Trophoblast cell (in vitro differentiated cells and primary cell): ENCODE results near the gene ERCC6L.

Source experiments
- DNase-seq, 2 donors: peaks; one replicate each; pipeline ENCODE4 v3.0.0-alpha.2; 2016
- H2AFZ ChIP-seq: 2 replicates; pipeline ENCODE4 v1.6.1; 2013; ENCODE audit warnings: low read length, moderate library complexity, mild to moderate bottlenecking; ENCODE audit not compliant: insufficient read depth, poor library complexity
- H2AK5ac ChIP-seq: 2 replicates; pipeline ENCODE4 v1.6.1; 2013; ENCODE audit warnings: mild to moderate bottlenecking, low read length
- H2BK120ac ChIP-seq: 2 replicates; pipeline ENCODE4 v1.6.1; 2013; ENCODE audit warnings: low read length, mild to moderate bottlenecking, moderate library complexity; ENCODE audit not compliant: insufficient read depth, poor library complexity
- H2BK12ac ChIP-seq: 2 replicates; pipeline ENCODE4 v1.6.1; 2013; ENCODE audit warnings: mild to moderate bottlenecking, low read length, moderate library complexity
- H2BK5ac ChIP-seq: 2 replicates; pipeline ENCODE4 v1.6.1; 2013; ENCODE audit warnings: low read length, low read depth, moderate library complexity, mild to moderate bottlenecking; ENCODE audit not compliant: poor library complexity
- H3K14ac ChIP-seq: 2 replicates; pipeline ENCODE4 v1.6.1; 2013; ENCODE audit warnings: mild to moderate bottlenecking, low read length
- H3K18ac ChIP-seq: 2 replicates; pipeline ENCODE4 v1.6.1; 2013; ENCODE audit warnings: mild to moderate bottlenecking, low read length
- H3K23ac ChIP-seq: 2 replicates; pipeline ENCODE4 v1.6.1; 2013; ENCODE audit warnings: low read length
- H3K27ac ChIP-seq: 2 replicates; pipeline ENCODE4 v1.5.1; 2013; ENCODE audit warnings: low read depth, mild to moderate bottlenecking, inconsistent platforms, low read length, moderate library complexity
- H3K27me3 ChIP-seq: 2 replicates; pipeline ENCODE4 v1.6.1; 2013; ENCODE audit warnings: inconsistent platforms, mild to moderate bottlenecking, low read length, moderate library complexity; ENCODE audit not compliant: insufficient read depth
- H3K36me3 ChIP-seq, 2 experiments: 1 replicate in 1 of 2; 2 replicates in 1 of 2; pipeline ENCODE4 v1.6.1; 2013; ENCODE audit warnings: low read length in 2 of 2, mild to moderate bottlenecking in 2 of 2, moderate library complexity in 1 of 2; ENCODE audit not compliant: insufficient read depth in 2 of 2, control insufficient read depth in 1 of 2
- H3K4ac ChIP-seq: 2 replicates; pipeline ENCODE4 v1.6.1; 2013; ENCODE audit warnings: low read depth, mild to moderate bottlenecking, low read length, moderate library complexity
- H3K4me1 ChIP-seq, 2 experiments: 1 replicate in 1 of 2; 2 replicates in 1 of 2; pipeline ENCODE4 v1.6.1; 2013; ENCODE audit warnings: low read length in 2 of 2, mild to moderate bottlenecking in 2 of 2, moderate library complexity in 1 of 2; ENCODE audit not compliant: insufficient read depth in 2 of 2, control insufficient read depth in 1 of 2
- H3K4me2 ChIP-seq: 2 replicates; pipeline ENCODE4 v1.6.1; 2013; ENCODE audit warnings: inconsistent platforms, mild to moderate bottlenecking, low read length, moderate library complexity
- H3K4me3 ChIP-seq: 2 replicates; pipeline ENCODE4 v1.5.1; 2013; ENCODE audit warnings: mild to moderate bottlenecking, low read depth, low read length, inconsistent platforms
- H3K79me1 ChIP-seq: one replicate; pipeline ENCODE4 v1.6.1; 2013; ENCODE audit warnings: low read length
- H3K79me2 ChIP-seq: 2 replicates; pipeline ENCODE4 v1.6.1; 2013; ENCODE audit warnings: low read length, mild to moderate bottlenecking; ENCODE audit not compliant: control insufficient read depth, insufficient read depth, poor library complexity
- H3K9ac ChIP-seq: 2 replicates; pipeline ENCODE4 v1.6.1; 2013; ENCODE audit warnings: mild to moderate bottlenecking, low read length
- H3K9me3 ChIP-seq: 2 replicates; pipeline ENCODE4 v1.6.1; 2013; ENCODE audit warnings: low read depth, mild to moderate bottlenecking, control low read depth, inconsistent platforms, low read length; ENCODE audit not compliant: insufficient read depth
- H4K12ac ChIP-seq: 2 replicates; pipeline ENCODE4 v1.6.1; 2013; ENCODE audit warnings: low read depth, mild to moderate bottlenecking, low read length, moderate library complexity
- H4K8ac ChIP-seq: 2 replicates; pipeline ENCODE4 v1.6.1; 2013; ENCODE audit warnings: low read depth, mild to moderate bottlenecking, low read length, moderate library complexity
- H4K91ac ChIP-seq: one replicate; pipeline ENCODE4 v1.6.1; 2013; ENCODE audit warnings: low read depth, mild to moderate bottlenecking, low read length, moderate library complexity
- WGBS: extraction: QIAGEN DNeasy Blood & Tissue Kit; methylation state at CpG from one replicate; pipeline ENCODE4 v1.1.7; 2013; ENCODE audit warnings: missing lambda C conversion rate; ENCODE audit not compliant: insufficient read length, insufficient coverage; ENCODE audit errors: extremely low coverage; 5-methylcytosine and 5-hydroxymethylcytosine counted together

The ERCC6L gene

GRCh38 chrX:72240976-72241375 lies 2.1 kb upstream of the ERCC6L start:
- H3K36me3 ChIP-seq: no peaks in the 10 kb centered on the region
- no peaks in the 10 kb centered on the region for H3K79me2 ChIP-seq
- H2BK5ac ChIP-seq: no peak overlapping the region
- no CpG with 5 or more reads among the region's 4 CpGs for WGBS
- H2AFZ ChIP-seq: no peak overlapping the region
- no peak overlapping the region for H3K23ac ChIP-seq
- no peak overlapping the region for H3K4ac ChIP-seq
- H3K27me3 ChIP-seq: no peaks in the 10 kb centered on the region
- H4K12ac ChIP-seq: no peak overlapping the region
- H3K18ac ChIP-seq: no peak overlapping the region
- no peaks in the 10 kb centered on the region for H3K79me1 ChIP-seq
- H2AK5ac ChIP-seq: no peak overlapping the region
- H3K9ac ChIP-seq: no peak overlapping the region
- no peak overlapping the region for H2BK120ac ChIP-seq
- H3K14ac ChIP-seq: no peak overlapping the region
- H4K8ac ChIP-seq: no peak overlapping the region
- no peak overlapping the region for H3K27ac ChIP-seq
- no peak overlapping the region for H3K4me2 ChIP-seq
- DNase-seq: no peak
- H2BK12ac ChIP-seq: no peak overlapping the region
- no peak overlapping the region for H4K91ac ChIP-seq
- H3K4me1 ChIP-seq: peaks cover 0 to 2% of the 10 kb centered on the region in 2 experiments
- no peaks in the 10 kb centered on the region for H3K9me3 ChIP-seq
- no peak overlapping the region for H3K4me3 ChIP-seq

GRCh38 chrX:72238183-72238582 lies 644 bp downstream of the ERCC6L start:
- Histone ChIP-seq H2AK5ac (no peak overlapping the region), H3K4me3 (no peak overlapping the region), H3K9me3 (no peaks in the 10 kb centered on the region), H2BK12ac (no peak overlapping the region), H4K91ac (no peak overlapping the region), H4K12ac (no peak overlapping the region), H3K4me1 (peaks cover 0 to 2% of the 10 kb centered on the region in 2 experiments), H3K79me2 (no peaks in the 10 kb centered on the region), H2AFZ (no peak overlapping the region), H2BK120ac (no peak overlapping the region), H2BK5ac (no peak overlapping the region), H3K4me2 (peak overlapping the region; percentile 62), H3K79me1 (no peaks in the 10 kb centered on the region), H3K23ac (no peak overlapping the region), H3K14ac (no peak overlapping the region), H3K18ac (no peak overlapping the region), H3K36me3 (no peaks in the 10 kb centered on the region), H3K27me3 (no peaks in the 10 kb centered on the region), H4K8ac (no peak overlapping the region), H3K4ac (no peak overlapping the region), H3K9ac (no peak overlapping the region), H3K27ac (no peak overlapping the region)
- DNase-seq: no peak
- no CpG with 5 or more reads among the region's 6 CpGs for WGBS

GRCh38 chrX:72236841-72237240 lies 2.0 kb downstream of the ERCC6L start:
- H2BK12ac ChIP-seq: no peak overlapping the region
- H3K9ac ChIP-seq: no peak overlapping the region
- no peak overlapping the region for H3K4me3 ChIP-seq
- no peak for DNase-seq
- no peak overlapping the region for H3K18ac ChIP-seq
- H3K36me3 ChIP-seq: no peaks in the 10 kb centered on the region
- H2BK120ac ChIP-seq: no peak overlapping the region
- no CpG with 5 or more reads among the region's 4 CpGs for WGBS
- H3K27ac ChIP-seq: no peak overlapping the region
- H3K14ac ChIP-seq: no peak overlapping the region
- H3K4me2 ChIP-seq: no peak overlapping the region
- no peaks in the 10 kb centered on the region for H3K79me1 ChIP-seq
- no peak overlapping the region for H4K12ac ChIP-seq
- no peak overlapping the region for H2BK5ac ChIP-seq
- H2AK5ac ChIP-seq: no peak overlapping the region
- no peaks in the 10 kb centered on the region for H3K9me3 ChIP-seq
- no peak overlapping the region for H4K8ac ChIP-seq
- peaks cover 0 to 2% of the 10 kb centered on the region in 2 experiments for H3K4me1 ChIP-seq
- no peak overlapping the region for H2AFZ ChIP-seq
- no peak overlapping the region for H3K23ac ChIP-seq
- no peak overlapping the region for H3K4ac ChIP-seq
- no peak overlapping the region for H4K91ac ChIP-seq
- no peaks in the 10 kb centered on the region for H3K27me3 ChIP-seq
- H3K79me2 ChIP-seq: no peaks in the 10 kb centered on the region

GRCh38 chrX:72230290-72230689 lies 8.5 kb downstream of the ERCC6L start:
- no peak overlapping the region for H3K4me3 ChIP-seq
- H3K27ac ChIP-seq: no peak overlapping the region
- H3K79me2 ChIP-seq: no peaks in the 10 kb centered on the region
- no peak overlapping the region for H3K9ac ChIP-seq
- no peak overlapping the region for H3K4me2 ChIP-seq
- no peak overlapping the region for H3K18ac ChIP-seq
- H2BK5ac ChIP-seq: no peak overlapping the region
- H3K27me3 ChIP-seq: no peaks in the 10 kb centered on the region
- H2AK5ac ChIP-seq: no peak overlapping the region
- no peak overlapping the region for H2BK12ac ChIP-seq
- no peak overlapping the region for H3K23ac ChIP-seq
- no peak overlapping the region for H4K8ac ChIP-seq
- peaks cover 2 to 3% of the 10 kb centered on the region in 2 experiments for H3K36me3 ChIP-seq
- no peak overlapping the region for H4K91ac ChIP-seq
- no peak overlapping the region for H3K4ac ChIP-seq
- H3K4me1 ChIP-seq: no peaks in the 10 kb centered on the region
- no peak overlapping the region for H2AFZ ChIP-seq
- H4K12ac ChIP-seq: no peak overlapping the region
- DNase-seq: no peak
- no peak overlapping the region for H2BK120ac ChIP-seq
- H3K14ac ChIP-seq: no peak overlapping the region
- no peaks in the 10 kb centered on the region for H3K9me3 ChIP-seq
- WGBS: no CpG with 5 or more reads among the region's 3 CpGs
- H3K79me1 ChIP-seq: no peaks in the 10 kb centered on the region
